ENCODE results near the gene CEMIP2. TPM values are rescaled to one million over a fixed set of nuclear protein-coding genes. Genes with fewer than 3 reads are reported as not detected.
"Not testable (repeated sequence)": the region's sequence is repeated elsewhere in the genome, so short reads cannot be mapped to it uniquely, and the experiment has no call there.

CEMIP2 gene, protein sequence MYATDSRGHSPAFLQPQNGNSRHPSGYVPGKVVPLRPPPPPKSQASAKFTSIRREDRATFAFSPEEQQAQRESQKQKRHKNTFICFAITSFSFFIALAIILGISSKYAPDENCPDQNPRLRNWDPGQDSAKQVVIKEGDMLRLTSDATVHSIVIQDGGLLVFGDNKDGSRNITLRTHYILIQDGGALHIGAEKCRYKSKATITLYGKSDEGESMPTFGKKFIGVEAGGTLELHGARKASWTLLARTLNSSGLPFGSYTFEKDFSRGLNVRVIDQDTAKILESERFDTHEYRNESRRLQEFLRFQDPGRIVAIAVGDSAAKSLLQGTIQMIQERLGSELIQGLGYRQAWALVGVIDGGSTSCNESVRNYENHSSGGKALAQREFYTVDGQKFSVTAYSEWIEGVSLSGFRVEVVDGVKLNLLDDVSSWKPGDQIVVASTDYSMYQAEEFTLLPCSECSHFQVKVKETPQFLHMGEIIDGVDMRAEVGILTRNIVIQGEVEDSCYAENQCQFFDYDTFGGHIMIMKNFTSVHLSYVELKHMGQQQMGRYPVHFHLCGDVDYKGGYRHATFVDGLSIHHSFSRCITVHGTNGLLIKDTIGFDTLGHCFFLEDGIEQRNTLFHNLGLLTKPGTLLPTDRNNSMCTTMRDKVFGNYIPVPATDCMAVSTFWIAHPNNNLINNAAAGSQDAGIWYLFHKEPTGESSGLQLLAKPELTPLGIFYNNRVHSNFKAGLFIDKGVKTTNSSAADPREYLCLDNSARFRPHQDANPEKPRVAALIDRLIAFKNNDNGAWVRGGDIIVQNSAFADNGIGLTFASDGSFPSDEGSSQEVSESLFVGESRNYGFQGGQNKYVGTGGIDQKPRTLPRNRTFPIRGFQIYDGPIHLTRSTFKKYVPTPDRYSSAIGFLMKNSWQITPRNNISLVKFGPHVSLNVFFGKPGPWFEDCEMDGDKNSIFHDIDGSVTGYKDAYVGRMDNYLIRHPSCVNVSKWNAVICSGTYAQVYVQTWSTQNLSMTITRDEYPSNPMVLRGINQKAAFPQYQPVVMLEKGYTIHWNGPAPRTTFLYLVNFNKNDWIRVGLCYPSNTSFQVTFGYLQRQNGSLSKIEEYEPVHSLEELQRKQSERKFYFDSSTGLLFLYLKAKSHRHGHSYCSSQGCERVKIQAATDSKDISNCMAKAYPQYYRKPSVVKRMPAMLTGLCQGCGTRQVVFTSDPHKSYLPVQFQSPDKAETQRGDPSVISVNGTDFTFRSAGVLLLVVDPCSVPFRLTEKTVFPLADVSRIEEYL (N-terminal part only)
- polyA plus RNA-seq (2013, experiment 1 of 2): 56.8 TPM
- 57.7 TPM for polyA plus RNA-seq (2013, experiment 2 of 2)

GRCh38 chr9:71768388-71769174 lies at the start of gene CEMIP2:
Gene CEMIP2, minus strand, starts transcription at chr9:71768513. Its CDS starts 18,140 bp downstream, at chr9:71750373.
- peak within 1 kb of the TSS; percentile 96 for H3K4me3 ChIP-seq (ENCODE audit: low read length)
- WGBS: under 1% methylated on average over 84 of the region's 86 CpGs
- peaks cover 9% of the 10 kb centered on the region; the same call in 1 of the 2 replicates for H3K27me3 ChIP-seq (ENCODE audit: insufficient read depth, low read length)
- peaks cover 39% of the 10 kb centered on the region for H3K4me1 ChIP-seq (ENCODE audit: insufficient read depth, low read length)
- peak within 1 kb of the TSS; percentile 94 for H3K9ac ChIP-seq (ENCODE audit: low read depth, low read length)
- H3K27ac ChIP-seq (ENCODE audit: low read depth, low read length): peak within 1 kb of the TSS; percentile 93
- no peaks in the 10 kb centered on the region for H3K36me3 ChIP-seq (ENCODE audit: insufficient read depth, low read length)
- no peaks in the 10 kb centered on the region for H3K9me3 ChIP-seq (ENCODE audit: insufficient read depth, low read depth, low read length)

- 85% methylated on average over 9 of the region's 9 CpGs for WGBS
- Histone ChIP-seq H3K4me3 (ENCODE audit: low read length) (no peak overlapping the region), H3K9me3 (ENCODE audit: insufficient read depth, low read depth, low read length) (no peaks in the 10 kb centered on the region), H3K27ac (ENCODE audit: low read depth, low read length) (no peak overlapping the region), H3K36me3 (ENCODE audit: insufficient read depth, low read length) (no peaks in the 10 kb centered on the region), H3K9ac (ENCODE audit: low read depth, low read length) (no peak overlapping the region), H3K4me1 (ENCODE audit: insufficient read depth, low read length) (peaks cover 11% of the 10 kb centered on the region), H3K27me3 (ENCODE audit: insufficient read depth, low read length) (no peaks in the 10 kb centered on the region)
Measured at GRCh38 chr9:71816916-71817451, 48.7 kb upstream of the CEMIP2 start.

GRCh38 chr9:71814815-71815214 lies 46.5 kb upstream of the CEMIP2 start:
- no peak overlapping the region for H3K4me3 ChIP-seq (ENCODE audit: low read length)
- peaks cover 5% of the 10 kb centered on the region; the same call in 1 of the 2 replicates for H3K4me1 ChIP-seq (ENCODE audit: insufficient read depth, low read length)
- no peak overlapping the region for H3K27ac ChIP-seq (ENCODE audit: low read depth, low read length)
- no peak overlapping the region for H3K9ac ChIP-seq (ENCODE audit: low read depth, low read length)
- H3K27me3 ChIP-seq (ENCODE audit: insufficient read depth, low read length): no peaks in the 10 kb centered on the region
- no peaks in the 10 kb centered on the region for H3K36me3 ChIP-seq (ENCODE audit: insufficient read depth, low read length)
- no peaks in the 10 kb centered on the region for H3K9me3 ChIP-seq (ENCODE audit: insufficient read depth, low read depth, low read length)
- 100% methylated on average over 1 of the region's 3 CpGs for WGBS

- WGBS: 95% methylated on average over 3 of the region's 3 CpGs
- Histone ChIP-seq H3K27me3 (ENCODE audit: insufficient read depth, low read length) (no peaks in the 10 kb centered on the region), H3K9me3 (ENCODE audit: insufficient read depth, low read depth, low read length) (no peaks in the 10 kb centered on the region), H3K4me1 (ENCODE audit: insufficient read depth, low read length) (peaks cover 5% of the 10 kb centered on the region; the same call in 1 of the 2 replicates), H3K36me3 (ENCODE audit: insufficient read depth, low read length) (no peaks in the 10 kb centered on the region), H3K9ac (ENCODE audit: low read depth, low read length) (no peak overlapping the region), H3K4me3 (ENCODE audit: low read length) (no peak overlapping the region), H3K27ac (ENCODE audit: low read depth, low read length) (no peak overlapping the region)
Measured at GRCh38 chr9:71814226-71814625, 45.9 kb upstream of the CEMIP2 start.

DNA sequence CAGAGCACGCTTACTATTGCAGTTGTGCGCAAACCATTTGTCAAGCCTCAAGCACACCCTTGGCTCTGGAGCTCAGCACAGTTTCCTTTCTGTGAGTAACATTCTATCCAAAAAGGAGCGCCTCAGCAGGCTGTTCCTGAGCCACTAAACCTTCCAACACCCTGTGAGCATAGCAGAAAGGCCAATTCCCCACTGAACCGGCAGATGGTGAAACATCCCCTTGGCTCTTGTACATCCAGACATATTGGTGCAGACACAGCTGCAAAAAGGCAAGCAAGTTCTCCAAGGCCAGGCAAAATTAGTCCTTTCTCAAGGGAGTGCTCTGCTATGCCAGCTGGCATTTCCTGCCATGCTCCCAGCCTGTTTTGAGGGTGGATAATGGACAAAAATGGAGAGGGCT lies 44.1 kb upstream of the CEMIP2 start:
- no peaks in the 10 kb centered on the region for H3K9me3 ChIP-seq (ENCODE audit: insufficient read depth, low read depth, low read length)
- H3K27ac ChIP-seq (ENCODE audit: low read depth, low read length): no peak overlapping the region
- no peak overlapping the region for H3K9ac ChIP-seq (ENCODE audit: low read depth, low read length)
- H3K27me3 ChIP-seq (ENCODE audit: insufficient read depth, low read length): no peaks in the 10 kb centered on the region
- no peak overlapping the region for H3K4me3 ChIP-seq (ENCODE audit: low read length)
- H3K36me3 ChIP-seq (ENCODE audit: insufficient read depth, low read length): no peaks in the 10 kb centered on the region
- WGBS: 94% methylated on average over 4 of the region's 4 CpGs
- peaks cover 3% of the 10 kb centered on the region; the same call in 1 of the 2 replicates for H3K4me1 ChIP-seq (ENCODE audit: insufficient read depth, low read length)

DNA sequence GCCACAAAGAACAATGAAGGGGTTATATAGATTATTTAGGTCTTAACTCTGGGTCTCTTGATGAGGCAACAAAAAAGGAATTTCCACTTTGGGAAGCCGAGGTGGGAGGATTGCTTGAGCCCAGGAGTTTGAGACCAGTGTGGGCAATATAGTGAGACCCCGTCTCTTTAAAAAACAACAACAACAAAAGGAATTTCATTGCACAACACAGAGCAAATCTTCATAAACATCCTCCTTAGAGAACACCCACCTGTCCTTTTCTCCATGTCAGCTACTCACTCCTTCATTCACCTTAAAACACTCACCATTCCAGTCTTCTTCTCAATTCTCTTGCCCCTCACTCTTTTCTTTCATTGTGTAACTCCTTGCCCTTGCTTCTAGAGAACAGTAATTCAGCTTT lies 39.8 kb upstream of the CEMIP2 start:
- Histone ChIP-seq H3K9ac (ENCODE audit: low read depth, low read length) (no peak overlapping the region), H3K9me3 (ENCODE audit: insufficient read depth, low read depth, low read length) (no peaks in the 10 kb centered on the region), H3K4me3 (ENCODE audit: low read length) (no peak overlapping the region), H3K27ac (ENCODE audit: low read depth, low read length) (no peak overlapping the region), H3K27me3 (ENCODE audit: insufficient read depth, low read length) (no peaks in the 10 kb centered on the region), H3K4me1 (ENCODE audit: insufficient read depth, low read length) (peaks cover 4% of the 10 kb centered on the region; the same call in 1 of the 2 replicates), H3K36me3 (ENCODE audit: insufficient read depth, low read length) (no peaks in the 10 kb centered on the region)
- WGBS: 94% methylated on average over 2 of the region's 2 CpGs

GRCh38 chr9:71806901-71807307 lies 38.6 kb upstream of the CEMIP2 start:
- 25% methylated on average over 1 of the region's 1 CpG for WGBS
- Histone ChIP-seq H3K9me3 (ENCODE audit: insufficient read depth, low read depth, low read length) (no peaks in the 10 kb centered on the region), H3K4me1 (ENCODE audit: insufficient read depth, low read length) (peaks cover 6% of the 10 kb centered on the region; the same call in 1 of the 2 replicates), H3K27ac (ENCODE audit: low read depth, low read length) (no peak overlapping the region), H3K9ac (ENCODE audit: low read depth, low read length) (no peak overlapping the region), H3K4me3 (ENCODE audit: low read length) (no peak overlapping the region), H3K36me3 (ENCODE audit: insufficient read depth, low read length) (no peaks in the 10 kb centered on the region), H3K27me3 (ENCODE audit: insufficient read depth, low read length) (no peaks in the 10 kb centered on the region)

GRCh38 chr9:71805096-71805495 lies 36.8 kb upstream of the CEMIP2 start:
- H3K36me3 ChIP-seq (ENCODE audit: insufficient read depth, low read length); H3K9me3 ChIP-seq (ENCODE audit: insufficient read depth, low read depth, low read length): not testable (repeated sequence)
- no CpG with 5 or more reads among the region's 1 CpG for WGBS

DNA sequence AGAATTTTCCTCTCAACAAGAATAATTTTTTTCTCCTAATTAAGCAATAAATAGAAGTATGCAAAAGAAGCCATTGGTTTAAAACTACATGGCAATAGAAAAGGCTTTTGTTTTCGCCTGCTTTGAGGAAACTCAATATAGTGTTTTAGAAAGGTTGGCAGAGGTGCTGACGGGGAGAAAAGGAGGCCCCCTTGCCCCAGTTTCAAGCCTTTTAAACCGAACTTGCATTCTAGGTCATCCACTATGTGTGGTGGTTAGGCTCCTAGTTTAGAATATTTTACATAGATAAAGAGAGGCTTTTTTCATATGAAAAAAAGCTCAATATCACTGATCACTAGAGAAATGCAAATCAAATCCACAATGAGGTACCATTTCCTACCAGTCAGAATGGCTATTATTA lies 33.5 kb upstream of the CEMIP2 start:
- no peaks in the 10 kb centered on the region for H3K36me3 ChIP-seq (ENCODE audit: insufficient read depth, low read length)
- no peaks in the 10 kb centered on the region for H3K9me3 ChIP-seq (ENCODE audit: insufficient read depth, low read depth, low read length)
- H3K4me3 ChIP-seq (ENCODE audit: low read length): no peak overlapping the region
- 74% methylated on average over 2 of the region's 3 CpGs for WGBS
- H3K9ac ChIP-seq (ENCODE audit: low read depth, low read length): no peak overlapping the region
- H3K27ac ChIP-seq (ENCODE audit: low read depth, low read length): no peak overlapping the region
- 0 out of 2 replicates have a peak, but pooled peaks cover 8% of the 10 kb centered on the region for H3K4me1 ChIP-seq (ENCODE audit: insufficient read depth, low read length)
- H3K27me3 ChIP-seq (ENCODE audit: insufficient read depth, low read length): no peaks in the 10 kb centered on the region

More at GRCh38 chr9:71805096-71805495, 36.8 kb upstream of the CEMIP2 start:
- H3K27ac ChIP-seq (ENCODE audit: low read depth, low read length); H3K9ac ChIP-seq (ENCODE audit: low read depth, low read length); H3K27me3 ChIP-seq (ENCODE audit: insufficient read depth, low read length); H3K4me3 ChIP-seq (ENCODE audit: low read length): not testable (repeated sequence)
- peaks cover 11% of the 10 kb centered on the region; the same call in 1 of the 2 replicates for H3K4me1 ChIP-seq (ENCODE audit: insufficient read depth, low read length)

DNA sequence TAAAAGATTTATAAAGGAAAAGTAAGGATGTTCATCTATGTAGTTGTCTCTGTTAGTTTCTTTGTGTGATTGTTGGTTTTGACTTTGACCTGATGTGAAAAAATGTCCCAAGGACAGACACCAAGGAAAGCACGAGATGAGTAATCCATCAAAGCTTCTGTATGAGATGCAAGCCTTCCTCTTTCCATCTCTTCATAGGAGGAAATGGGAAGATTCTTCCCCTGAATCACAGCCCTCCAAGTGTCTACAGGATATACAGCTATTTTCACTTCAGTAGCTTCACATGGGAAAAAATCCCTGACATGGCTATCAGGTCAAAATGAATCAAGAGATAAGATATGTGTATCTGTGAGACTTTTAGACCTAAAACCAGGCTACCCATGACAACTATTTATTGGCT lies 29.0 kb upstream of the CEMIP2 start:
- WGBS: 67% methylated on average over 1 of the region's 1 CpG
- no peaks in the 10 kb centered on the region for H3K36me3 ChIP-seq (ENCODE audit: insufficient read depth, low read length)
- H3K4me1 ChIP-seq (ENCODE audit: insufficient read depth, low read length): 0 out of 2 replicates have a peak, but pooled peaks cover 8% of the 10 kb centered on the region
- no peak overlapping the region for H3K4me3 ChIP-seq (ENCODE audit: low read length)
- no peak overlapping the region for H3K9ac ChIP-seq (ENCODE audit: low read depth, low read length)
- no peaks in the 10 kb centered on the region for H3K9me3 ChIP-seq (ENCODE audit: insufficient read depth, low read depth, low read length)
- H3K27ac ChIP-seq (ENCODE audit: low read depth, low read length): no peak overlapping the region
- no peaks in the 10 kb centered on the region for H3K27me3 ChIP-seq (ENCODE audit: insufficient read depth, low read length)
